ENCODE measurements around the gene SERPINB13. TPM values are rescaled to one million over a fixed set of nuclear protein-coding genes. Genes with fewer than 3 reads are reported as not detected.
"Not testable (repeated sequence)": the region's sequence is repeated elsewhere in the genome, so short reads cannot be mapped to it uniquely, and the experiment has no call there.

The SERPINB13 gene
- total RNA-seq, 1 donor from 2014 or later = not detected

DNA sequence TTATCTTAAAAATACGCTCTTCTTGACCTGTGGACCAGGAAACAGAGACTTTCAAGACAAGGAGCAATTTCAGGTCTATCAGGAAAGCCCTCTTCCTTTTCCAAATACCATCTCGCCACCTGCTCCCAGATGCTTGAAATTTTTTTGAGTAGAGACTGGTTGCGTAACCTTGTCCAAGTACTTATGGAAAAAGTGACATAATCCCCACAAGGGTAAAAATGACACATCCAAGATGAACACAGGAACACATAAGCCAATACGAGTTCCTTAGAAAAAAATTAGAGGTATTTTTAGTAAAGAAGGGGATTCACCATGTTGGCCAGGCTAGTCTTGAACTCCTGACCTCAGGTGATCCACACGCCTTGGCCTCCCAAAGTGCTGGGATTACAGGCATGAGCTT is 1.8 kb downstream of the SERPINB13 start:
- ATAC-seq (no peak), DNase-seq (ENCODE audit: low spot score) (no peak)

DNA sequence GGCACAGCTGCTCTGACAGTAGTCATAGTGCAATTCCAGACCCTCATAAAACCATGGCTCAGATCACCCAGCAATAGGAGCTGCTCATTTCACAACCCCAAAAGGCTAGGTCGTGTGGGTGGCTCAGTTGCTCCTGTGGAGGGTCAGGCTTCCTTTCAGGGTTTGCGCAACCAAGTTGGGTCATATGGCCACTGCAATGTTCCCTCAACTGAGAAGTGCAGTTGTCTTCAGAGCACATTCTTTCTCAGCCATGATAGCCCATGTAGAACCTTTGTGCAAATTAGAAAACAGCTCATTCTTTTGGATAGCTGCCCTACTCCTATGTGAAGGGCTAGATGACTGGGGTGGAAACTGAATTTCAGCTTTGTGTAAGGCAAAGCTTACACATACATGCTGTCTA is 3.2 kb downstream of the SERPINB13 start:
- ATAC-seq = no peak
- no peak for DNase-seq (ENCODE audit: low spot score)

DNA sequence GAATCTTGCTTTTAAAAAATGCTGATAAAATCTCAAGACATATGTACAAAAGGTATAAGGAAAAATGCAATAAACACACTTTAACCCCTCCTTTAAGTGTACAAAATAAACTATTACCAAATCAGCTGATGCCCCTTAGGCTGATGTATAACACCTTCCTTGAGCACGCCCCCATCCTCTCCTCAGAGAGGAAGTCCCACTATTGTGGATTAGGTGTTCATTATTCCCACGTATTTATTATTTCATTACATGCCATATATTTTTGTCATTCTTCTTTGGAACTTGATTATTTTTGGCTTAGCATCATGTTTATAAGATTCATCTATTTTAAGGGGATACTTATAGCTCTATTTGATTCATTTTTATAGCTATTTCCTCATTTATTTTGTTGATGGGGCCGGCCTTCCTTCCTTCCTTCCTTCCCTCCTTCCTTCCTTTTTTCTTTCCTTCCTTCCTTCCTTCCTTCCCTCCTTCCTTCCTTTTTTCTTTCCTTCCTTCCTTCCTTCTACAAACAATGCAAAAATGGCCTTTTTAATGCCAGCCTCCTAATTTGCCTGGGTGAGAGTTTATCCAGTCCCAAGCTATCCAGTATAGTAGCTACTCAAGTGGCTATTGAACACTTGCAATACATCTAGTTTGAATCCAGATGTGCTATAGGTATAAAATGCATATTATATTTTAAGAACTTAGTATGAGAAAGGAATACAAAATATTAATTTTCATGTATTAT is 4.0 kb downstream of the SERPINB13 start:
- DNase-seq (ENCODE audit: low spot score) (no peak), ATAC-seq (no peak)

GRCh38 chr18:63591725-63592124 is 4.6 kb downstream of the SERPINB13 start:
- DNase-seq (ENCODE audit: low spot score) = no peak
- ATAC-seq = no peak

DNA sequence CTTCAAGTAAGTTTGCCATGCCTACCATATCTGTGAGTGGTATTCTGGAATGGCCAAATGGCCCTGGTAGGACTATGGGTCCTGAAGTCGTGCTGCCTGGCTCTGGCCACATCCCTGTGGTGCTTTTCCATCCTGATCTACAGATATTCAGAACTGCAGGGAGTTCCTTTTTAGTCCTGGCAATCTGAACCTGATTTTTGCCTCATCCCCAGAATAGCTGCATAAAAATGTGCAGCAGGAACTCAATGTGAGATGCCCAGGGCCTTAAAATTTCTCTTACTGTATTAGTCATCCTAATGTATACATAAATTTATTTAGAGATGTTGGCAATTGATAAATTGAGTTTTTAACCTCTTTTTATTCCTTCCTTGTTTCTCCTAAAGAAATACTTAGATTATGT is 5.3 kb downstream of the SERPINB13 start:
- no peak for DNase-seq (ENCODE audit: low spot score)
- no peak for ATAC-seq

GRCh38 chr18:63596964-63597363 is 9.8 kb downstream of the SERPINB13 start:
- DNase-seq (ENCODE audit: low spot score) (no peak), ATAC-seq (no peak)

GRCh38 chr18:63603355-63603754 is 16.2 kb downstream of the SERPINB13 start:
- no peak for DNase-seq (ENCODE audit: low spot score)
- ATAC-seq = no peak

DNA sequence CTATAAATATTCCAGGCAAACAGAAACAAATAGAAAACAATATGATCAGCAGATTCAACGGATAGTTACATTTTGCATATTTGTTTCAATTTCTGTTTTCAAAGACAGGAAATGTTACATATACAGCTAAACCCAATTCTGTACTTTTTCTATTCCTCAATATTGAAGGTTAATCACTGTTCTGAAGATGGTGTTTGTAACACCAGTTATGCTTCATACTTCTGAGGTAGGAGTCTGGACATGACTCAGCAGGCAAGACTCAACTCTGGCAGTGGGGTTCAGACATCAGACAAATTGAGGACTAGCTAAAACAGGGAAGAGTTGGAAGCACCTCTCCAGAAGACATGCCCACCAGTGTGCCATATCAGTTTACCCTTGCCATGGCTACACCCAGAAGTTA is 16.6 kb downstream of the SERPINB13 start:
- ATAC-seq (no peak), DNase-seq (ENCODE audit: low spot score) (no peak)

DNA sequence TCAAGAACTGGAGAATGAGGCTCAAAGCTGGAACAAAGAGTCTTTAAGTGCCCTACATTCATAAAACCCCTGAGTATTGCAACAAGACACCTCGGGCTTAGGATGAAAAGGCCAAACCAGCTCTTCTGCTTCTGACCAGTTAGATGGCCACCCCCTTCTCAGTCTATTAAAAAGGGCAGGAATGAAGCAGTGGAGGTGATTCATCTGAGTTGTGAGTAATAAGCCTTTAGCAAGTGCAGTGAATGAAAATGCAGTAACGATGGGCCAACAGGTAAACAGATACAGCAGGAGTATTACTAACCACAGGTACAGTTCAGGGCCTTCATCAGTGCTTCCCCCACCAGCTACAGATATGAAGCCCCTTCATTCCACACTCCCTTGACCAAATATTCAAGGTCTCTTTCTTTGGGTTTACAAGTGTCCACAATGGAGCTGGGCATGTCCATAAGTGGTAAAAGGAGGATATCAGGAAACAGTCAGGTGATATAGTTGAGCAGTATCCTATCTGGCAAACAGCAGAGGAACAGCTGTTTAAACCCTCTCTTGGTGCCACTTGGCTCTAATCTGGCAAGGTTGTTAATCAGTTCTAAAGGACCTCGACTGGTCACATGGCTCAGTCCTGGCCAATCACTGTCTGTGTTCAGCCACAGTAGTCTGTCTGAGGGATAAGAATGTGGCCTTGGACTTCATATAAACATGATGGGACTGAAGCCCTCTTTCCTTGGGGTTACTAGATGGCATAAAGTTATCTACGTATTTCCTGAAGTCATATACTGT is 17.8 kb downstream of the SERPINB13 start:
- DNase-seq (ENCODE audit: low spot score) (no peak), ATAC-seq (no peak)

GRCh38 chr18:63606526-63606925 is 19.4 kb downstream of the SERPINB13 start:
- DNase-seq (ENCODE audit: low spot score) (no peak), ATAC-seq (no peak)

DNA sequence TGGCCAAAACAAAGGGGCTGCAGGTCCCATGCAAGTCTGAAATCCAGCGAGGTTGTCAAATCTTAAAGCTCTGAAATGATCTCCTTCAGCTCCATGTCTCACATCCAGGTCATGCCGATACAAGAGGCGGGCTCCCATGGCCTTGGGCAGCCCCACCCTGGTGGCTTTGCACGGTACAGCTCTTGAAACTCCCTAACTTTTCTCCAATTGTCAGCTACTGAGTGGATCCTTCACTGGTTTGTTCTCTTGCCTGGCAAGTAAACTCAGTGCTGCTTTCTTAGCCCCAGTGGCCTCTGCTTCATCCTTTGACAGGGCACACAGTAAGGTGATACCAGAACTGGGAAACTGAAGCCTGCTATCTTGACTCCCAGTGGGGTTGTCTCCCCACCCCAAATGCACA is 26.3 kb downstream of the SERPINB13 start:
- ATAC-seq = no peak
- no peak for DNase-seq (ENCODE audit: low spot score)

DNA sequence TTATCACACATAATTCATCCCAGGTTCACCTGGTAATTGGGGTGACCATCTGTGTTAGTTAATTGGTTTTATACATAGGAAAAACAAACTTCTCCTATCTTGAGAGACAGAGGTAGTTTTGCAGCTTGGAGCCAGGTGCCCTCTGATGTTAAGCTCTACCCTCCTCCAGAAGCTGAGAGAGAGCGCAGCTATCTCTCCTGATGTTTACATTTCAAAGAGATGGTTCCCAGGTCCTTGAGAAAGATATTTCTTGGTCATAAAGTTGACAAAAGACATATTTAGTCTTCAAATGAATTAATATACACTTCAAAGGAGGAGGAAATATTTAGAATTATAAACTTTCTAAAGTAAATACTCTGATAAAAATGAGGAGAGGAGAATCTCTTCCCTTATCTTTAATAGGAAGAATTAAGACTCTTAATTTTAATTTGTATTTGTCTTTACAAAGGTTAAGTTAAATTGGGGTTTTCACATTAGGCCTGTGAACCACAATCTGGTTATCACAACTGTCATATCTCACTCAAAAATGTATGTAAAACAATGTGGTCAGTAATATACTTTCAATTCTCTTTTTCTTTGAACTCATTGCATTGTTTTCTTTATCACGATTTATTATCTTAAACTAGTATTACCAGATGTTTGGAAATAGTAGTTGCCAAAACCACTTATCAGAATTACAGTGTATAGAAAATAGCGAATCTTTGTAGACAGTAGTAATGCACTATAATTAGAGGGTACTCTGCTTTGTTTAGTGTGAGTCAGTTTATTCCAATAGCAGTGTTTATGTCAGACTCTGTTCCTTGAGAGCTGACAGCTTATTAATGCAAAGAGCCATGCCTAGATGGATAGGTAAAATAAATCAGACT is 30.1 kb downstream of the SERPINB13 start:
- DNase-seq (ENCODE audit: low spot score) = no peak
- ATAC-seq = no peak

DNA sequence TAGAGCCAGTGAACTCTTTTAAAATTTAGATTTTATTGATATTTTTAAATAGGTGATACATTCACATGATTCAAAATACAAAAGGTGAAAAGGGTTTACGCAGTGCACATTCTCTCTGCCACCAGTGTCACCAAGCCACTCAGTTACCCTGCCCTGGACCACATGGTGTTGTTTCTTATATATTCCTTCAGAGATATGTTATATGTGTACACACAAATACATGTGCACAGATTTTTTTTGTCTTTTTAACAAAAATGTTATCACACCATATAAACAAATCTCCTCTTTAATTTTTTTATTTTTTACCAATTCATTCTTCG is 30.7 kb downstream of the SERPINB13 start:
- ATAC-seq (no peak), DNase-seq (ENCODE audit: low spot score) (no peak)

DNA sequence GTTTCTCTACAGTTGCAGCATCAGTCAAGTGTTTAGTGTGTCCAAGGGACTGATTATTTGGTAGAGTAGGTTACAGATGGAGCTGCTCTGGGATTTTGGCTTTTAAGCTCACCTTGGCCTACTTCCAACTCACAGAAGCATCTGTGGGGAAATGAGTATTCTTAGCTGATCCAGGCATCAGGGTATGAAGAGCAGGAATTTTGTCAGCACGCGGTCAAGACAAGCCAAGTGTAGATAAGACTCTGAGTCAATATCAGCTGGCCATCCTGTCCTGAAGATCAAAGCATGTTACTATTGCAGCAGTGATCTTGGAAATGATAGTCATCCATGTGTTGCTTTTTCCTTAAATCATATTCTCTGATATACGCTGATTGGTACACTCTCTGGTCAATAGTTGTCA is 32.5 kb downstream of the SERPINB13 start:
- no peak for ATAC-seq
- DNase-seq (ENCODE audit: low spot score) = no peak

GRCh38 chr18:63624863-63625262 is 37.7 kb downstream of the SERPINB13 start:
- ATAC-seq = no peak
- no peak for DNase-seq (ENCODE audit: low spot score)

DNA sequence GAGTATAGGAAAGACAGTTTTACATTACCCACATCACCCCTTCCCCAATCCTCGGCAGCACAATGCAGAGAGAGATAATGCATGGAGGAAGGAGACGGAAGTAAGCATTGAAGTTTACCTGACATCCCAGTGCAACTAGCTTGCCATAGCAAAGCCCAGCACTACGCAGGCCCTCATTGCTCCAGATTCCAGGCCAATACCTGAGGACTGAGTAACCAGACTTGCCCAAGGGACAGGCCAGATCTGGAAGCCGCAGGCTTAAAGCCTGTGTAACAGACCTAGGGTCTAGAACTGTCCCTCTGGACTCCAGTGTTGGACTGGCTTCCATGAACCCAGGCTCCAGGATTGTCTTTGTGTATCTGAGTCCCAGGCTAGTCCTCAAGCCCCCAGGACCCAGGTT is 39.3 kb downstream of the SERPINB13 start:
- no peak for ATAC-seq

GRCh38 chr18:63627819-63628218 is 40.7 kb downstream of the SERPINB13 start:
- no peak for ATAC-seq
- no peak for DNase-seq (ENCODE audit: low spot score)

More for the DNA sequence above, 39.3 kb downstream of the SERPINB13 start:
- DNase-seq (ENCODE audit: low spot score) = no peak

DNA sequence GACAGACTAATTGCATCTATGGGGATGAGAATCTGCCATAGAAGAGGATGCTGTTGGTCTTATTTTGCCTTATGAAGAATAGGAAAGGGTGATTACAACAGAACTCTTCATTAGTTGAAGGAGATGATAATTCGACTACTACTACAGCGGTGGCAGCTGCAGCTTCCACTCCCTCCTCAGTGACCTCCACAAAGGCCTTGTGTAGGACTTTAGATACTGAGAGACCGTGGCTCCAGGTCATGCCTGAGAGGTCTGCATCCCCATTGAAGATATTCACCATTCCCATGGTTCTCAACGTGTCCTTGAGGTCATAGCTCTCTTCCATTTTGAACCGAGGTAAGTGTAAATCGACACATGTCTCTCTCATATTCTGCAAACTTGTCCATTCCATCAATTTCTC is 50.6 kb downstream of the SERPINB13 start:
- ATAC-seq = no peak

GRCh38 chr18:63641157-63641680 is 54.1 kb downstream of the SERPINB13 start:
- not testable (repeated sequence) for DNase-seq (ENCODE audit: low spot score); ATAC-seq

More for the DNA sequence above, 50.6 kb downstream of the SERPINB13 start:
- no peak for DNase-seq (ENCODE audit: low spot score)

GRCh38 chr18:63642668-63643356 is 55.7 kb downstream of the SERPINB13 start:
- not testable (repeated sequence) for ATAC-seq

DNA sequence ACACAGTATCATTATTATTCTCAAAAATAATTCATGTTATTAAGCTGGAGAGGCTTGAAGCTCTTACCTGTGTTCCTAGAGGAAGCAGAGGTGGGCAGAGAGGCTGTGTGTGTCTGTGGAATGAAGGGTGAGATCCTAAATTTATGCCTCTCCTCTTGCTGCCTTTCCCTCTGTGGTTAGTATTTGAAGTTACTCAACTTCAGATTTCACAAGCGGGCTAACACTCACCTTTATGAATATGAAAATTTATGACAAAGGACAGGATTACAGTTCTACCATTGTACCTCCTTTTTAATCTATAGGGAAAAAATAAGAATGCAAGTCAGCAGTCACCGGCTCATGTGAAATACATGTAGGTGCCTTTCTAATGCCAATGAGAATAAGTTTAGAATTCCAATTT is 57.0 kb downstream of the SERPINB13 start, which contains the start of gene SERPINB4:
SERPINB4 (minus strand) TSS at position 115 of the 400 bp plus-strand sequence. CDS start 679 bp downstream, outside the sequence.
- not testable (repeated sequence) for ATAC-seq

More at GRCh38 chr18:63642668-63643356, 55.7 kb downstream of the SERPINB13 start:
- DNase-seq (ENCODE audit: low spot score) = not testable (repeated sequence)

More for the DNA sequence above, 57.0 kb downstream of the SERPINB13 start, which contains the start of gene SERPINB4:
- DNase-seq (ENCODE audit: low spot score) = not testable (repeated sequence)
